ENCODE data around the gene NFATC4.

Gene NFATC4

GRCh38 chr14:24394275-24394674 lies 26.3 kb downstream of the NFATC4 start:
- H3K4me3 ChIP-seq (ENCODE audit: low read depth, low read length), result no peak overlapping the region
- DNase-seq (ENCODE audit: low read depth), result no peak
- no peak for TF ChIP-seq CTCF (IDR thresholded peaks at IDR 0.05; ENCODE audit: low read depth, low read length, missing control alignments)

GRCh38 chr14:24395609-24396582 lies 27.9 kb downstream of the NFATC4 start:
- no peak for TF ChIP-seq CTCF (IDR thresholded peaks at IDR 0.05; ENCODE audit: low read depth, low read length, missing control alignments)
- no peak overlapping the region for H3K4me3 ChIP-seq (ENCODE audit: low read depth, low read length)
- no peak for DNase-seq (ENCODE audit: low read depth)

GRCh38 chr14:24397639-24398292 lies 29.8 kb downstream of the NFATC4 start:
- no peak for DNase-seq (ENCODE audit: low read depth)
- no peak overlapping the region for H3K4me3 ChIP-seq (ENCODE audit: low read depth, low read length)
- TF ChIP-seq CTCF (IDR thresholded peaks at IDR 0.05; ENCODE audit: low read depth, low read length, missing control alignments), result no peak

- no peak overlapping the region for H3K4me3 ChIP-seq (ENCODE audit: low read depth, low read length)
- no peak for DNase-seq (ENCODE audit: low read depth)
- TF ChIP-seq CTCF (IDR thresholded peaks at IDR 0.05; ENCODE audit: low read depth, low read length, missing control alignments), result no peak
Observed at GRCh38 chr14:24398293-24398652, 30.3 kb downstream of the NFATC4 start.

- no peak for DNase-seq (ENCODE audit: low read depth)
- TF ChIP-seq CTCF (IDR thresholded peaks at IDR 0.05; ENCODE audit: low read depth, low read length, missing control alignments), result no peak
- H3K4me3 ChIP-seq (ENCODE audit: low read depth, low read length), result no peak within 1 kb of the TSS
Observed at GRCh38 chr14:24398653-24399446, 30.9 kb downstream of the NFATC4 start, which contains the start of gene NYNRIN. TSS of gene NYNRIN (plus strand) at chr14:24399003. CDS start at chr14:24399247, 244 bp downstream.

GRCh38 chr14:24399447-24399822 lies 31.5 kb downstream of the NFATC4 start:
- no peak overlapping the region for H3K4me3 ChIP-seq (ENCODE audit: low read depth, low read length)
- TF ChIP-seq CTCF (IDR thresholded peaks at IDR 0.05; ENCODE audit: low read depth, low read length, missing control alignments), result no peak

More at GRCh38 chr14:24399447-24399822, 31.5 kb downstream of the NFATC4 start:
- no peak for DNase-seq (ENCODE audit: low read depth)
